ENCODE measurements around the gene MRPL42. TPM values are rescaled to one million over a fixed set of nuclear protein-coding genes. Genes with fewer than 3 reads are reported as not detected.

Gene MRPL42
- total RNA-seq, 1 experiment from 2014 or later = 108 TPM

DNA sequence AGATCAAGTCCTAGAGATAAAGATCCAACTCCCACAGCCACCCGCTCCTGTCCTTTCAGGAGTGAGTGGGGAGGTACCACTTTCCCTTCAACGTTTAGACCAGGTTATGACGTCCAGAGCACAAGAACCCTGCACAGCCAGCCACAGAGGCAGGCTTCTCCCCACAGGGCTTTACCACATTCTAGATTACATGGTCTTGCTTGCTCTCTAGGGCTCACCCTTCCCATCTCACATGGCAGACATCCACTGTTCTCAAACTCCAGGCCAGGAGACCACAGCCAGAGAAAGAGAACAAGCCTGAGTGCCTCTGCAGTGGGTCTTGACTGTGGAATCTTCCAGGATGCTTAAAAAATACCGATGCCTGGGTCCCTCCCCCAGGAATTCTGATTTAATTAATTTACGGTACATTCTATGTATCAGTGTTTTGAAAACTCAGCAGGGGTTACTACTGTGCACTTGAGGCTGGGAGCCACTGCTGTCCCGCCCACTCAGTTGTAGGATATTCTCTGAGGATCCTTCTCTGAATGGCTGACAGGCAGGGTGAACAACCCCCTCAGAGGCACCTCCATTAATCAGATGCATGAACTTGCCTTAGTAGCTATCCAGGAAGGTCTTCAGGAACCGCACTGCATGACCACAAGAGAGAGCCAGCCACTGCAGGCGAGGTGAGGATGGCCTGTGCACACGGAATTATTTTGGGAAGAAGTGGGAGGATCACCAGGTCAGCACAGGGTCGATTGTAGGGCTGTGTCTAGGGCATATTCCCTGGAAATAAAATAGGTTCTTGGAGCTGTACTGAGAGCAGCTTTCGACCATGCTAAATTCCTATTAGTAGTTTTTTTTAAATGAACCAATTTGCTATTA lies 83.7 kb downstream of the MRPL42 start:
- H3K27me3 ChIP-seq (ENCODE audit: insufficient read depth, low read length) = no peaks in the 10 kb centered on the region
- Mint-ChIP-seq H3K27ac (0 out of 7 replicates have a peak overlapping the region, but pooled peaks of 1 of the 3 experiments have one; percentile 63), H3K27me3 (ENCODE audit: low read depth) (no peaks in the 10 kb centered on the region), H3K36me3 (ENCODE audit: insufficient read depth in 1 of 3, low read depth in 3 of 3) (peaks cover 4 to 11% (median 8%) of the 10 kb centered on the region in 3 experiments; a peak in 5 of 7 replicates), H3K9me3 (no peaks in the 10 kb centered on the region; a peak in 1 of 5 replicates), H3K4me1 (no peaks in the 10 kb centered on the region), H3K4me3 (no peak overlapping the region)
- no peaks in the 10 kb centered on the region for H4K20me1 ChIP-seq (ENCODE audit: control insufficient read depth, insufficient read depth, insufficient read length)
- H3K27ac ChIP-seq (ENCODE audit: insufficient read length, low read depth, low read length) = no peak overlapping the region
- H2BK20ac ChIP-seq (ENCODE audit: low read depth, low read length, poor library complexity, severe bottlenecking) = no peak overlapping the region
- H3T11ph ChIP-seq (ENCODE audit: low read length) = no peak overlapping the region
- H4K5ac ChIP-seq (ENCODE audit: insufficient read length, low read depth, low read length) = no peak overlapping the region
- WGBS (ENCODE audit: extremely low coverage, insufficient read length, low lambda C conversion rate) = no CpG with 5 or more reads among the region's 11 CpGs
- no peak overlapping the region for H3K56ac ChIP-seq (ENCODE audit: insufficient read length, low read depth, low read length)
- H3K9me3 ChIP-seq (ENCODE audit: control insufficient read depth, low read depth, low read length) = no peaks in the 10 kb centered on the region
- no peak overlapping the region for H3K9ac ChIP-seq (ENCODE audit: extremely low read depth, insufficient read length, low read length)
- TF ChIP-seq, protein P1, sequence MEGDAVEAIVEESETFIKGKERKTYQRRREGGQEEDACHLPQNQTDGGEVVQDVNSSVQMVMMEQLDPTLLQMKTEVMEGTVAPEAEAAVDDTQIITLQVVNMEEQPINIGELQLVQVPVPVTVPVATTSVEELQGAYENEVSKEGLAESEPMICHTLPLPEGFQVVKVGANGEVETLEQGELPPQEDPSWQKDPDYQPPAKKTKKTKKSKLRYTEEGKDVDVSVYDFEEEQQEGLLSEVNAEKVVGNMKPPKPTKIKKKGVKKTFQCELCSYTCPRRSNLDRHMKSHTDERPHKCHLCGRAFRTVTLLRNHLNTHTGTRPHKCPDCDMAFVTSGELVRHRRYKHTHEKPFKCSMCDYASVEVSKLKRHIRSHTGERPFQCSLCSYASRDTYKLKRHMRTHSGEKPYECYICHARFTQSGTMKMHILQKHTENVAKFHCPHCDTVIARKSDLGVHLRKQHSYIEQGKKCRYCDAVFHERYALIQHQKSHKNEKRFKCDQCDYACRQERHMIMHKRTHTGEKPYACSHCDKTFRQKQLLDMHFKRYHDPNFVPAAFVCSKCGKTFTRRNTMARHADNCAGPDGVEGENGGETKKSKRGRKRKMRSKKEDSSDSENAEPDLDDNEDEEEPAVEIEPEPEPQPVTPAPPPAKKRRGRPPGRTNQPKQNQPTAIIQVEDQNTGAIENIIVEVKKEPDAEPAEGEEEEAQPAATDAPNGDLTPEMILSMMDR (conservative IDR thresholded peaks at IDR 0.05) = no peak
- H3K4me1 ChIP-seq (ENCODE audit: insufficient read depth, low read length) = no peaks in the 10 kb centered on the region
- no peak overlapping the region for H2BK12ac ChIP-seq (ENCODE audit: insufficient read length, low read depth, low read length)
- no peak overlapping the region for H2BK5ac ChIP-seq (ENCODE audit: insufficient read length, low read length)
- H4K91ac ChIP-seq (ENCODE audit: insufficient read length, low read depth, low read length) = no peak overlapping the region
- no peak overlapping the region for H3K23ac ChIP-seq (ENCODE audit: insufficient read length, low read depth, low read length)
- no peaks in the 10 kb centered on the region for H3K79me1 ChIP-seq (ENCODE audit: insufficient read depth, low read depth, low read length, poor library complexity, severe bottlenecking)
- H3K23me2 ChIP-seq (ENCODE audit: insufficient read length, low read depth, low read length, poor library complexity, severe bottlenecking) = no peaks in the 10 kb centered on the region
- no peak overlapping the region; the same call in 1 of the 2 replicates for H3K14ac ChIP-seq (ENCODE audit: insufficient read depth, low read length)
- H2BK120ac ChIP-seq (ENCODE audit: low read depth, low read length, poor library complexity, severe bottlenecking) = no peak overlapping the region
- H3K4ac ChIP-seq (ENCODE audit: low read depth, low read length) = no peak overlapping the region
- no peak overlapping the region for H4K8ac ChIP-seq (replicated peaks; ENCODE audit: insufficient read length, low read depth, low read length)
- H3K4me2 ChIP-seq (ENCODE audit: insufficient read depth, insufficient read length, low read length) = no peak overlapping the region
- no peak overlapping the region for H2AFZ ChIP-seq (ENCODE audit: low read length)
- no peak for DNase-seq
- no peak overlapping the region for H2BK15ac ChIP-seq (ENCODE audit: low read depth, low read length)
- no peaks in the 10 kb centered on the region for H3K79me2 ChIP-seq (ENCODE audit: insufficient read depth, low read length)
- H2AK5ac ChIP-seq (ENCODE audit: insufficient read length, low read length) = no peak overlapping the region
- H3K18ac ChIP-seq (ENCODE audit: insufficient read length, low read depth, low read length) = no peak overlapping the region

All from H9 (cell line).